SU-DHL-6 (cell line): ENCODE results near the gene MYMX.
"Not testable (repeated sequence)": the region's sequence is repeated elsewhere in the genome, so short reads cannot be mapped to it uniquely, and the experiment has no call there.

ENCODE experiments used
- H2AFZ ChIP-seq: fragments of 200-600 bp; sonication (generic); 2 replicates; pipeline ENCODE4 v1.6.1; 2014; ENCODE audit warnings: low read depth, mild to moderate bottlenecking, moderate library complexity, mixed read lengths, antibody characterized with exemption, low read length; ENCODE audit not compliant: severe bottlenecking
- H3F3A ChIP-seq: fragments of 200-600 bp; shearing (Covaris generic); 2 replicates; pipeline ENCODE4 v1.6.0; 2016; ENCODE audit warnings: antibody characterized with exemption, mild to moderate bottlenecking; ENCODE audit not compliant: insufficient read depth
- H3K27ac ChIP-seq: fragments of 200-600 bp; sonication (generic); 2 replicates; pipeline ENCODE4 v1.5.1; 2016; ENCODE audit warnings: low read depth, mild to moderate bottlenecking, low read length, moderate library complexity, mixed read lengths
- H3K27me3 ChIP-seq: fragments of 200-600 bp; sonication (generic), shearing (Covaris generic); 2 replicates; pipeline ENCODE4 v1.6.0; 2014; ENCODE audit warnings: mild to moderate bottlenecking, low read length
- H3K36me3 ChIP-seq: fragments of 200-600 bp; sonication (generic); 2 replicates; pipeline ENCODE4 v1.6.1; 2014; ENCODE audit warnings: mild to moderate bottlenecking, low read length, mixed read lengths
- H3K4me2 ChIP-seq: fragments of 300-600, 200-600 bp; shearing (Covaris generic), sonication (generic); 2 replicates; pipeline ENCODE4 v1.6.0; 2014; ENCODE audit warnings: low read length, low read depth, mild to moderate bottlenecking; ENCODE audit not compliant: poor library complexity, severe bottlenecking
- H3K4me3 ChIP-seq: fragments of 200-600 bp; sonication (generic); 2 replicates; pipeline ENCODE4 v1.5.1; 2014; ENCODE audit warnings: antibody characterized with exemption, low read length, mild to moderate bottlenecking, mixed read lengths; ENCODE audit not compliant: insufficient read depth, poor library complexity, severe bottlenecking
- H3K79me2 ChIP-seq: fragments of 200-600 bp; sonication (generic); 2 replicates; pipeline ENCODE4 v1.6.1; 2014; ENCODE audit warnings: mild to moderate bottlenecking, low read length, moderate library complexity; ENCODE audit not compliant: insufficient read depth
- H3K9ac ChIP-seq: fragments of 200-600 bp; sonication (generic); 2 replicates; pipeline ENCODE4 v1.7.0; 2014; ENCODE audit warnings: mild to moderate bottlenecking, low read length
- H3K9me2 ChIP-seq: fragments of 200-600 bp; sonication (generic); replicated peaks from 2 replicates; pipeline ENCODE4 v1.6.1; 2014; ENCODE audit warnings: low read length; ENCODE audit not compliant: insufficient read depth
- H3K9me3 ChIP-seq: fragments of 200-600 bp; sonication (generic); 2 replicates; pipeline ENCODE4 v1.6.1; 2014; ENCODE audit warnings: low read length, mixed read lengths; ENCODE audit not compliant: insufficient read depth
- H4K20me1 ChIP-seq: fragments of 200-600 bp; sonication (generic); 2 replicates; pipeline ENCODE4 v1.6.1; 2014; ENCODE audit warnings: low read depth, mild to moderate bottlenecking, antibody characterized with exemption, low read length, moderate library complexity, mixed read lengths
- EZH2phosphoT487 ChIP-seq: fragments of 200-600 bp; sonication (generic), shearing (Covaris generic); conservative IDR thresholded peaks from 2 replicates; pipeline ENCODE4 v1.6.1; 2018; ENCODE audit warnings: mild to moderate bottlenecking, antibody characterized with exemption, low read length, moderate library complexity, mixed read lengths
- TF ChIP-seq, protein P1 (sequence below): fragments of 200-600 bp; sonication (generic); IDR thresholded peaks from one replicate; pipeline ENCODE4 v1.5.1; 2017; ENCODE audit warnings: antibody characterized with exemption, mild to moderate bottlenecking, low read length, moderate library complexity; ENCODE audit not compliant: insufficient read depth, poor library complexity, severe bottlenecking

MYMX gene

DNA sequence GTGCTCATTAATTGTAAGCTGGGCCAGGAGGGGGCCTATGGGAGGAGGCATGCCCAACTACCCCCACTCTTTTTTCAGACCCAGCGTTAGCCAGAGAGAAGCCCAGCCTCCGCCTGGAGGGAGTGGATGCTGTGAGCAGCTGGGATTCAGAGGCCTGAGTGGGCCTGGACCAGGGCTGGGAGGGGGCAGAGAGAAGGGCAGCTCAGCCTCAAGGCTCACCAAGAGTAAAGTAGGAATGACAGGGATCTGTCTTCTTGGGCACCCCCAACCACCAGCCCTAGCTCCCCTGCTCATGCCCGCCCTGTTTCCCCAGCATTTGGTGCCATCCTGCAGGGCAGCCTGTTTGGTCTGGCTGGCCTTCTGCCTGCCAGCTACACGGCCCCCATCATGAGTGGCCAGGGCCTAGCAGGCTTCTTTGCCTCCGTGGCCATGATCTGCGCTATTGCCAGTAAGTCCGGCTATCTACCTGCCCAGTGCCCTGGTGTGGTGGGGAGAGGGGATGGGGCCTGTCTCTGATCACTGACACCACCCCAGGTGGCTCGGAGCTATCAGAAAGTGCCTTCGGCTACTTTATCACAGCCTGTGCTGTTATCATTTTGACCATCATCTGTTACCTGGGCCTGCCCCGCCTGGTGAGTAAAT, 13.4 kb downstream of the MYMX start:
- no peak overlapping the region for H3K27ac ChIP-seq

DNA sequence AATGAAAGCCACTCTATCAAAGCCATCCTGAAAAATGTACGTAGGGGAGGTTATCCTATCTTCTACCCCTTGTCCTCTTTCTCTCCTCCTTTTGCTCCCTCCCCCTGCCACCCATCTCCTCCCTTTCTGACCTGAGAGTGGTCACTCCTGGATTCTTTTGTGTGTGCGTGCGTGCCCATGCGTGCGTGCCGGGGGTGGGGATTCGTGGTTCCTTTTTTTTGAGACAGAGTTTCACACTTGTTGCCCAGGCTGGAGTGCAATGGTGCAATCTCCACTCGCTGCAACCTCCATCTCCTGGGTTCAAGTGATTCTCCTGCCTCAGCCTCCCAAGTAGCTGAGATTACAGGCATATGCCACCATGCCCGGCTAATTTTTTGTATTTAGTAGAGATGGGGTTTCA, 14.7 kb downstream of the MYMX start:
- not testable (repeated sequence) for H3K9ac ChIP-seq, H2AFZ ChIP-seq

More for the DNA sequence above, 13.4 kb downstream of the MYMX start:
- Histone ChIP-seq H3K9ac (no peak overlapping the region), H3K4me2 (no peak overlapping the region), H4K20me1 (no peaks in the 10 kb centered on the region), H3K9me3 (no peaks in the 10 kb centered on the region), H3K9me2 (no peaks in the 10 kb centered on the region), H3K4me3 (no peak overlapping the region), H3F3A (no peaks in the 10 kb centered on the region), H2AFZ (no peak overlapping the region), H3K36me3 (no peaks in the 10 kb centered on the region), H3K27me3 (no peaks in the 10 kb centered on the region), H3K79me2 (peaks cover 28% of the 10 kb centered on the region)
- TF ChIP-seq, protein P1, sequence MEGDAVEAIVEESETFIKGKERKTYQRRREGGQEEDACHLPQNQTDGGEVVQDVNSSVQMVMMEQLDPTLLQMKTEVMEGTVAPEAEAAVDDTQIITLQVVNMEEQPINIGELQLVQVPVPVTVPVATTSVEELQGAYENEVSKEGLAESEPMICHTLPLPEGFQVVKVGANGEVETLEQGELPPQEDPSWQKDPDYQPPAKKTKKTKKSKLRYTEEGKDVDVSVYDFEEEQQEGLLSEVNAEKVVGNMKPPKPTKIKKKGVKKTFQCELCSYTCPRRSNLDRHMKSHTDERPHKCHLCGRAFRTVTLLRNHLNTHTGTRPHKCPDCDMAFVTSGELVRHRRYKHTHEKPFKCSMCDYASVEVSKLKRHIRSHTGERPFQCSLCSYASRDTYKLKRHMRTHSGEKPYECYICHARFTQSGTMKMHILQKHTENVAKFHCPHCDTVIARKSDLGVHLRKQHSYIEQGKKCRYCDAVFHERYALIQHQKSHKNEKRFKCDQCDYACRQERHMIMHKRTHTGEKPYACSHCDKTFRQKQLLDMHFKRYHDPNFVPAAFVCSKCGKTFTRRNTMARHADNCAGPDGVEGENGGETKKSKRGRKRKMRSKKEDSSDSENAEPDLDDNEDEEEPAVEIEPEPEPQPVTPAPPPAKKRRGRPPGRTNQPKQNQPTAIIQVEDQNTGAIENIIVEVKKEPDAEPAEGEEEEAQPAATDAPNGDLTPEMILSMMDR = no peak
- no peak for TF ChIP-seq EZH2phosphoT487

DNA sequence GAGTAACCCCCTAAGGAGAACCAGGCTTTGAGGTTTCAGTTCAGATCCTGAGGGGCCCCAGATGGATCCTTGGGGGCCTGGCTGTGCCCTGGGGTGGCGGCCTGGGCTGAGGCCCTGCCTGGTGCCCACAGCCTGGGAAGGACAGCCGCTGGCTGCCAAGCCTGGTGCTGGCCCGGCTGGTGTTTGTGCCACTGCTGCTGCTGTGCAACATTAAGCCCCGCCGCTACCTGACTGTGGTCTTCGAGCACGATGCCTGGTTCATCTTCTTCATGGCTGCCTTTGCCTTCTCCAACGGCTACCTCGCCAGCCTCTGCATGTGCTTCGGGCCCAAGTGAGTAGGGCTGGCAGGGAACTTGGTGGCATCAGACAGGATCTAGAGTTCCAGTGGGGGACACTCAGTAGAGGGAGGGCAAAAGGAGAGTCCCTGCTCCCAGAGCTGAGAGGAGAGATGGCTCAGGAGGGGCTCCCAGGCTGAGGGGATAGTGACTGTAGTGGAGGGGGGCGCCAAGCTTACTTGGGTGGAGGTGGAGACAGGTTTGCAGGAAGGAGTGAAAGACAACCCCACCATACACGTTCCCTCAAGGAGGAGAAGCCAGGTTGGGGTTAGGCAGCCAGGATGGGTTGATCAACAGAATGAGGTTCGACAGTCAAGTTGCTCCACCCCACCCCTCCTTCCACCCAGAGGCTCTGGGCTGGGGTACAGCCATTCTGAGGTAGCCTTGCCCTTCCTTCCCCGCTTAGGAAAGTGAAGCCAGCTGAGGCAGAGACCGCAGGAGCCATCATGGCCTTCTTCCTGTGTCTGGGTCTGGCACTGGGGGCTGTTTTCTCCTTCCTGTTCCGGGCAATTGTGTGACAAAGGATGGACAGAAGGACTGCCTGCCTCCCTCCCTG, 16.2 kb downstream of the MYMX start:
- Histone ChIP-seq H2AFZ (no peak overlapping the region), H3K79me2 (0 out of 2 replicates have a peak, but pooled peaks cover 5% of the 10 kb centered on the region), H3K9ac (no peak overlapping the region), H3K9me2 (no peaks in the 10 kb centered on the region), H4K20me1 (no peaks in the 10 kb centered on the region), H3K4me2 (no peak overlapping the region), H3K36me3 (no peaks in the 10 kb centered on the region), H3K27ac (no peak overlapping the region), H3K4me3 (no peak overlapping the region), H3K27me3 (no peaks in the 10 kb centered on the region), H3F3A (peaks cover 4% of the 10 kb centered on the region), H3K9me3 (no peaks in the 10 kb centered on the region)
- TF ChIP-seq EZH2phosphoT487 = no peak
- TF ChIP-seq, protein P1 = no peak

More for the DNA sequence above, 14.7 kb downstream of the MYMX start:
- H3K4me3 ChIP-seq, H3K9me2 ChIP-seq, H4K20me1 ChIP-seq, H3K9me3 ChIP-seq, H3K27me3 ChIP-seq, H3K27ac ChIP-seq, H3K4me2 ChIP-seq, H3F3A ChIP-seq, H3K36me3 ChIP-seq: not testable (repeated sequence)
- H3K79me2 ChIP-seq = peaks cover 15% of the 10 kb centered on the region
